ENCODE data around the gene ABHD17C. TPM values are rescaled to one million over a fixed set of nuclear protein-coding genes. Genes with fewer than 3 reads are reported as not detected.

Gene ABHD17C
- total RNA-seq, 1 donor from 2014 or later = 12.6 TPM

GRCh38 chr15:80779658-80780415 is 84.7 kb downstream of the ABHD17C start:
- FAIRE-seq (no peak), DNase-seq (ENCODE audit: low spot score in 2 of 2) (peak in 1 of 2 donors; percentile 44)

GRCh38 chr15:80780416-80781221 is 85.5 kb downstream of the ABHD17C start:
- FAIRE-seq (no peak), DNase-seq (ENCODE audit: low spot score in 2 of 2) (peak in 1 of 2 donors; percentile 36)

GRCh38 chr15:80783260-80783659 is 88.2 kb downstream of the ABHD17C start:
- DNase-seq (ENCODE audit: low spot score in 2 of 2) (no peak), FAIRE-seq (no peak)

GRCh38 chr15:80785335-80785734 is 90.2 kb downstream of the ABHD17C start:
- DNase-seq (ENCODE audit: low spot score in 2 of 2) (no peak), FAIRE-seq (no peak)

- no peak for FAIRE-seq
These were observed 90.8 kb downstream of the ABHD17C start for GRCh38 chr15:80785811-80786354.

GRCh38 chr15:80787316-80787715 is 92.2 kb downstream of the ABHD17C start:
- FAIRE-seq = no peak
- no peak for DNase-seq (ENCODE audit: low spot score in 2 of 2)

More at GRCh38 chr15:80785811-80786354, 90.8 kb downstream of the ABHD17C start:
- DNase-seq (ENCODE audit: low spot score in 2 of 2) = no peak

- FAIRE-seq (no peak), DNase-seq (ENCODE audit: low spot score in 2 of 2) (no peak)
These were observed 93.4 kb downstream of the ABHD17C start for GRCh38 chr15:80788536-80788935.

GRCh38 chr15:80789296-80789695 is 94.2 kb downstream of the ABHD17C start:
- DNase-seq (ENCODE audit: low spot score in 2 of 2) (no peak), FAIRE-seq (no peak)

GRCh38 chr15:80789796-80790195 is 94.7 kb downstream of the ABHD17C start:
- DNase-seq (ENCODE audit: low spot score in 2 of 2) (no peak), FAIRE-seq (no peak)

- FAIRE-seq = no peak
These were observed 95.1 kb downstream of the ABHD17C start for GRCh38 chr15:80790236-80790635.

GRCh38 chr15:80791004-80791403 is 95.9 kb downstream of the ABHD17C start:
- DNase-seq (ENCODE audit: low spot score in 2 of 2) = no peak
- FAIRE-seq = no peak

More at GRCh38 chr15:80790236-80790635, 95.1 kb downstream of the ABHD17C start:
- DNase-seq (ENCODE audit: low spot score in 2 of 2) = no peak

GRCh38 chr15:80796407-80796806 is 101.3 kb downstream of the ABHD17C start:
- DNase-seq (ENCODE audit: low spot score in 2 of 2) = no peak
- no peak for FAIRE-seq

- DNase-seq (ENCODE audit: low spot score in 2 of 2) = no peak
- FAIRE-seq = no peak
These were observed 103.8 kb downstream of the ABHD17C start for GRCh38 chr15:80798911-80799310.

- DNase-seq (ENCODE audit: low spot score in 2 of 2) (no peak), FAIRE-seq (no peak)
These were observed 105.0 kb downstream of the ABHD17C start for GRCh38 chr15:80800067-80800466.

- DNase-seq (ENCODE audit: low spot score in 2 of 2) (no peak), FAIRE-seq (no peak)
These were observed 107.0 kb downstream of the ABHD17C start for GRCh38 chr15:80801891-80802680.

- DNase-seq (ENCODE audit: low spot score in 2 of 2) = no peak
These were observed 108.7 kb downstream of the ABHD17C start for GRCh38 chr15:80803580-80804525.

GRCh38 chr15:80804970-80805495 is 109.9 kb downstream of the ABHD17C start:
- FAIRE-seq = no peak
- DNase-seq (ENCODE audit: low spot score in 2 of 2) = no peak

More at GRCh38 chr15:80803580-80804525, 108.7 kb downstream of the ABHD17C start:
- no peak for FAIRE-seq

Data from frontal cortex (tissue), 4 donors.